HG03064 (cell line): Measurements from ENCODE around the gene RMDN2.

Experiments
- ATAC-seq: cut with Tn5 transposase; IDR thresholded peaks from one replicate; pipeline ENCODE4 v1.9.1; 2021; ENCODE audit warnings: low read depth; ENCODE audit not compliant: unreplicated experiment

RMDN2 gene

GRCh38 chr2:38035968-38036367 lies 110.9 kb downstream of the RMDN2 start:
- ATAC-seq, result no peak

GRCh38 chr2:38037325-38037724 lies 112.2 kb downstream of the RMDN2 start:
- ATAC-seq, result no peak

GRCh38 chr2:38037757-38038621 lies 112.9 kb downstream of the RMDN2 start:
- peak; percentile 71 for ATAC-seq

GRCh38 chr2:38038682-38039081 lies 113.6 kb downstream of the RMDN2 start:
- no peak for ATAC-seq

GRCh38 chr2:38039121-38039910 lies 114.2 kb downstream of the RMDN2 start:
- ATAC-seq, result no peak

GRCh38 chr2:38045811-38046210 lies 120.7 kb downstream of the RMDN2 start:
- ATAC-seq, result no peak

GRCh38 chr2:38056216-38056615 lies 131.1 kb downstream of the RMDN2 start:
- ATAC-seq, result no peak

GRCh38 chr2:38057651-38058410 lies 132.7 kb downstream of the RMDN2 start:
- no peak for ATAC-seq

GRCh38 chr2:38060236-38061018 lies 135.3 kb downstream of the RMDN2 start:
- ATAC-seq, result no peak

GRCh38 chr2:38064801-38065501 lies 139.9 kb downstream of the RMDN2 start:
- no peak for ATAC-seq

- ATAC-seq, result no peak
Measured at GRCh38 chr2:38065502-38066135, 140.5 kb downstream of the RMDN2 start.

GRCh38 chr2:38066421-38067115 lies 141.5 kb downstream of the RMDN2 start:
- no peak for ATAC-seq
